Naive B cell (primary cell): Measurements from ENCODE around the gene RNF224. TPM values are rescaled to one million over a fixed set of nuclear protein-coding genes. Genes with fewer than 3 reads are reported as not detected.

ENCODE experiments used
- ATAC-seq, 2 donors: fragments of 150-1000 bp; cut with Tn5 transposase; 2 replicates each; pipeline ENCODE4 v1.10.0; 2021; ENCODE audit warnings: low read depth in 2 of 2, mild to moderate bottlenecking in 2 of 2, moderate library complexity in 2 of 2
- DNase-seq: peaks from one replicate; pipeline ENCODE4 v3.0.0; 2022
- H3K27ac Mint-ChIP-seq, 6 donors: one replicate each; pipeline ENCODE4 v1.8.0; 2020 to 2022; ENCODE audit warnings: mild to moderate bottlenecking in 6 of 6, mixed read lengths in 6 of 6, moderate library complexity in 5 of 6, inconsistent platforms in 2 of 6
- H3K27me3 Mint-ChIP-seq, 3 donors: one replicate each; pipeline ENCODE4 v1.8.0; 2021 to 2022; ENCODE audit warnings: mixed read lengths in 3 of 3, mild to moderate bottlenecking in 1 of 3
- H3K36me3 Mint-ChIP-seq, 2 donors: one replicate each; pipeline ENCODE4 v1.8.0; 2020 to 2022; ENCODE audit warnings: mixed read lengths in 2 of 2, inconsistent platforms in 1 of 2, mild to moderate bottlenecking in 1 of 2
- H3K4me1 Mint-ChIP-seq, 3 donors: one replicate each; pipeline ENCODE4 v1.8.0; 2020 to 2022; ENCODE audit warnings: mixed read lengths in 3 of 3, inconsistent platforms in 1 of 3, mild to moderate bottlenecking in 1 of 3, moderate library complexity in 1 of 3
- H3K4me3 Mint-ChIP-seq, 8 donors: one replicate each; pipeline ENCODE4 v1.8.0; 2020 to 2022; ENCODE audit warnings: mild to moderate bottlenecking in 8 of 8, mixed read lengths in 8 of 8, moderate library complexity in 8 of 8, inconsistent platforms in 2 of 8
- H3K9me3 Mint-ChIP-seq, 7 donors: one replicate each; pipeline ENCODE4 v1.8.0; 2020 to 2022; ENCODE audit warnings: mixed read lengths in 7 of 7, mild to moderate bottlenecking in 5 of 7, inconsistent platforms in 2 of 7, moderate library complexity in 1 of 7
- polyA plus RNA-seq, 6 donors: library from polyadenylated mRNA; unstranded; fragments of 300-500 nt; fragmentation: Illumina TruSeq; gene quantifications; one replicate each; pipeline ENCODE4 v1.2.3, GENCODE V29; 2021; ENCODE audit warnings: low read depth in 6 of 6

RNF224 gene
- polyA plus RNA-seq, 6 donors from 2014 or later: not detected

DNA sequence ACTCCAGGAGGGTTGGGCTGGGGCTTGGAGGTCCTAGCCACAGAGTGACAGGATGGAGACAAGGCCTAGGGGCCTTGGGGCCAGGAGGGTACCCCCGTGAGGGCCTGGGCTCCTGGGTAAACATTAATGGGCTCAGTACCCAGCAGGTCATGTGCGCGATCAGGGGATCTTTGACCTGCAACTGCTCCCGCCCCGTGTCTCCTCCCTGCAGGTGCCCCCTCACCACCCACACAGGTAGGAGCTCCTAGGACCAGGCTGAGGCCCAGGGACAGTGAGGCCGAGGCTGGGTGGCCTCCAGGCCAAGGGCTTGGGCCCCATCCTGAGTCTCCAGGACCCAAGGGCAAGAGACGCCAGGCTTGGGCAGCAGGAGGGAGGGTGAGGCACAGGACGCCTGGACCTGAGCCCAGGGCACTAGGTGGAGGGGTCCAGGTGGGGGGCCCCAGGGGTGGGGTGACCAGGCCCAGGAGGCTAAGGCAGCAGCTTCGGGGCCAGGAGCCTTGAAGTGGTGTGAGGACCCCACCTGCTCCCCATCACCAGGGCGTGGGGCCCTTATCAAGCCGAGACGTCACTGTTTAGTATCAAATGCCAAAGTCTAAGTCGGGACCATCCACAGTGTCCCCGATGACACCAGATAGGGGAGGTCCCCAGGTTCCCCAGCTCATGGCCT lies 3.5 kb downstream of the RNF224 start, which contains the start of gene SLC34A3:
Gene SLC34A3 (plus strand): TSS at position 197 of the 667 bp plus-strand sequence. CDS start 802 bp downstream, outside the sequence.
- Mint-ChIP-seq H3K27me3 (peaks cover 0 to 23% (median 8%) of the 10 kb centered on the region in 3 donors), H3K4me3 (no peak within 1 kb of the TSS), H3K27ac (peak within 1 kb of the TSS in 1 of 6 donors; percentile 81), H3K36me3 (no peaks in the 10 kb centered on the region), H3K4me1 (peaks cover 14 to 19% (median 14%) of the 10 kb centered on the region in 3 donors), H3K9me3 (peaks cover 0 to 2% (median 0%) of the 10 kb centered on the region in 7 donors)
- no peak for DNase-seq
- no peak for ATAC-seq

GRCh38 chr9:137231372-137232039 lies 4.2 kb downstream of the RNF224 start:
- Mint-ChIP-seq H3K36me3 (no peaks in the 10 kb centered on the region), H3K27ac (peak overlapping the region in 1 of 6 donors; percentile 81), H3K27me3 (peaks cover 0 to 23% (median 8%) of the 10 kb centered on the region in 3 donors), H3K4me3 (no peak overlapping the region), H3K9me3 (peaks cover 0 to 2% (median 0%) of the 10 kb centered on the region in 7 donors), H3K4me1 (peaks cover 14 to 19% (median 14%) of the 10 kb centered on the region in 3 donors)
- DNase-seq: no peak
- ATAC-seq: no peak

- H3K36me3 Mint-ChIP-seq: no peaks in the 10 kb centered on the region
- peaks cover 14 to 19% (median 14%) of the 10 kb centered on the region in 3 donors for H3K4me1 Mint-ChIP-seq
- peaks cover 0 to 23% (median 8%) of the 10 kb centered on the region in 3 donors for H3K27me3 Mint-ChIP-seq
- H3K27ac Mint-ChIP-seq: no peak overlapping the region
- DNase-seq: no peak
- H3K4me3 Mint-ChIP-seq: no peak overlapping the region
- no peak for ATAC-seq
- peaks cover 0 to 2% (median 0%) of the 10 kb centered on the region in 7 donors for H3K9me3 Mint-ChIP-seq
Observed at GRCh38 chr9:137232101-137232500, 4.8 kb downstream of the RNF224 start.

GRCh38 chr9:137232510-137232909 lies 5.2 kb downstream of the RNF224 start:
- H3K27me3 Mint-ChIP-seq: peaks cover 0 to 21% (median 5%) of the 10 kb centered on the region in 3 donors
- peaks cover 13 to 16% (median 15%) of the 10 kb centered on the region in 3 donors for H3K4me1 Mint-ChIP-seq
- DNase-seq (no peak), ATAC-seq (no peak)
- no peak overlapping the region for H3K27ac Mint-ChIP-seq
- H3K4me3 Mint-ChIP-seq: no peak overlapping the region
- peaks cover 0 to 1% (median 0%) of the 10 kb centered on the region in 7 donors for H3K9me3 Mint-ChIP-seq
- H3K36me3 Mint-ChIP-seq: no peaks in the 10 kb centered on the region

DNA sequence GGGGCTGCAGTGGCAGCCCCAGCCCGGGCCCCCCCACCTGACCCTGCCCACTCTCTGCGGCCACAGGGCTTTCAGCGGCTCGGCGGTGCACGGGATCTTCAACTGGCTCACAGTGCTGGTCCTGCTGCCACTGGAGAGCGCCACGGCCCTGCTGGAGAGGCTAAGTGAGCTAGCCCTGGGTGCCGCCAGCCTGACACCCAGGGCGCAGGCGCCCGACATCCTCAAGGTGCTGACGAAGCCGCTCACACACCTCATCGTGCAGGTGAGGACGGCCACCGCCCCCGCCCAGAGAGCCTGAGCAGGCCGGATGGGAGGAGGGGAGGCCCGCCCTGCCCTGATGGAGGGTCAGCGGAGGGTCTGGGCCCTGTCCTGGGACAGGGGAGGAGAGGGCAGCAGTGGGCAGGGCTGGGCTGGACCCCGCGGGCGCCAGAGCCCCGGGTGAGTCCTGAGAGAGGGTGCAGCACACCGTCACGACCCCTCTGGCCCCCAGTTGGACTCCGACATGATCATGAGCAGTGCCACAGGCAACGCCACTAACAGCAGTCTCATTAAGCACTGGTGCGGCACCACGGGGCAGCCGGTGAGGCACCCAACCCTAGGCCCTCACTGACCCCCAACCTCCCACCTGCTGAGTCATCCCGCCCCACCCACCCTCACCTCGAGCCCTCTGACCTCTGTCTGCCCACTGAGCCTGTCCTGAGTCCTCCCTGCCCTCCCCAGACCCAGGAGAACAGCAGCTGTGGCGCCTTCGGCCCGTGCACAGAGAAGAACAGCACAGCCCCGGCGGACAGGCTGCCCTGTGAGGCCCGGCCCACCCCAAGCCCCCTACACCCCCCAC lies 6.1 kb downstream of the RNF224 start:
- no peaks in the 10 kb centered on the region for H3K9me3 Mint-ChIP-seq
- no peaks in the 10 kb centered on the region for H3K36me3 Mint-ChIP-seq
- ATAC-seq: no peak

GRCh38 chr9:137234055-137234697 lies 6.9 kb downstream of the RNF224 start:
- ATAC-seq (no peak), DNase-seq (no peak)
- H3K4me1 Mint-ChIP-seq: peaks cover 12 to 20% (median 16%) of the 10 kb centered on the region in 3 donors
- H3K4me3 Mint-ChIP-seq: peak overlapping the region in 1 of 8 donors; percentile 66
- no peak overlapping the region for H3K27ac Mint-ChIP-seq
- H3K36me3 Mint-ChIP-seq: no peaks in the 10 kb centered on the region
- no peaks in the 10 kb centered on the region for H3K9me3 Mint-ChIP-seq
- H3K27me3 Mint-ChIP-seq: peaks cover 0 to 13% (median 0%) of the 10 kb centered on the region in 3 donors

More for the DNA sequence above, 6.1 kb downstream of the RNF224 start:
- Mint-ChIP-seq H3K27me3 (peaks cover 0 to 17% (median 0%) of the 10 kb centered on the region in 3 donors), H3K4me1 (peaks cover 11 to 17% (median 12%) of the 10 kb centered on the region in 3 donors), H3K27ac (no peak overlapping the region), H3K4me3 (no peak overlapping the region)
- no peak for DNase-seq

DNA sequence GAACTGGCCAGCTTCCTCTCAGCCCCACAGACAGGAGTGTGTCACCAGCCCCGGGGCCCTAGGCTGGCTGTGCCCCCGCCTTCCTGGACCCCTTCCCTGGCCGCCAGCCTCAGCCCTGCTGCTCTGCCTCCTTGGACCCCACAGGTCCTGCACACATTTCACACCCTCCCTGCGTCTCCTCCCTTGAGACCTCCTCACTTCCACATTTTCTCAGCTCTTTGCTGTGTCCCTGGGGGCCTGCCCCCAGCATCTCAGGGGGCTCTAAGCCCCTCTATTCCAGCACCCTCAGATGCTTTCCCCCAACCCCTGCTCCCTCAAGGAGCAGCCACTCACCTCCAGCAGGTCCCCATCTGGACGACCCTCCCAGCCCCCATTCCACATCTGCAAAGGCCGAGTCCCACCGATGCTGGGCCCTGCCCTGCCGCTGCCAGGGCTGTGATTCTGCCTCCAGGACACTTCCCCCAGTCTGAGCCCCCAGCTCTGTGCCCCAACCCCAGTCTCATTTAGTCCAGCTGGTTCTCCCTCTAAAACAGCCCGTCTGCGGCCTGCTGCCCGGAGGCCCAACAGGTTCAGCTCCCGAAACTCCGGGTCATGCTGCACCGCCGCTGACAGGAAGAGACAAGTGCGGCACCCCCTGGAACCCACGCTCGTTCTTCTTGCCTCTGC lies 7.6 kb downstream of the RNF224 start:
- Mint-ChIP-seq H3K4me3 (peak overlapping the region in 6 of 8 donors; percentile 13 to 79 (median 42)), H3K36me3 (no peaks in the 10 kb centered on the region), H3K27me3 (peaks cover 0 to 8% (median 0%) of the 10 kb centered on the region in 3 donors), H3K27ac (peak overlapping the region in 3 of 6 donors; percentile 59 to 87 (median 60)), H3K4me1 (peaks cover 12 to 21% (median 20%) of the 10 kb centered on the region in 3 donors), H3K9me3 (no peaks in the 10 kb centered on the region)
- DNase-seq: no peak
- peak in 1 of 2 donors; percentile 28 for ATAC-seq

GRCh38 chr9:137235424-137236237 lies 8.3 kb downstream of the RNF224 start:
- H3K4me1 Mint-ChIP-seq: peaks cover 12 to 22% (median 20%) of the 10 kb centered on the region in 3 donors
- H3K27me3 Mint-ChIP-seq: peaks cover 0 to 8% (median 0%) of the 10 kb centered on the region in 3 donors
- ATAC-seq (no peak), DNase-seq (no peak)
- no peaks in the 10 kb centered on the region for H3K36me3 Mint-ChIP-seq
- peak overlapping the region in 1 of 8 donors; percentile 66 for H3K4me3 Mint-ChIP-seq
- no peaks in the 10 kb centered on the region for H3K9me3 Mint-ChIP-seq
- peak overlapping the region in 3 of 6 donors; percentile 59 to 87 (median 60) for H3K27ac Mint-ChIP-seq

DNA sequence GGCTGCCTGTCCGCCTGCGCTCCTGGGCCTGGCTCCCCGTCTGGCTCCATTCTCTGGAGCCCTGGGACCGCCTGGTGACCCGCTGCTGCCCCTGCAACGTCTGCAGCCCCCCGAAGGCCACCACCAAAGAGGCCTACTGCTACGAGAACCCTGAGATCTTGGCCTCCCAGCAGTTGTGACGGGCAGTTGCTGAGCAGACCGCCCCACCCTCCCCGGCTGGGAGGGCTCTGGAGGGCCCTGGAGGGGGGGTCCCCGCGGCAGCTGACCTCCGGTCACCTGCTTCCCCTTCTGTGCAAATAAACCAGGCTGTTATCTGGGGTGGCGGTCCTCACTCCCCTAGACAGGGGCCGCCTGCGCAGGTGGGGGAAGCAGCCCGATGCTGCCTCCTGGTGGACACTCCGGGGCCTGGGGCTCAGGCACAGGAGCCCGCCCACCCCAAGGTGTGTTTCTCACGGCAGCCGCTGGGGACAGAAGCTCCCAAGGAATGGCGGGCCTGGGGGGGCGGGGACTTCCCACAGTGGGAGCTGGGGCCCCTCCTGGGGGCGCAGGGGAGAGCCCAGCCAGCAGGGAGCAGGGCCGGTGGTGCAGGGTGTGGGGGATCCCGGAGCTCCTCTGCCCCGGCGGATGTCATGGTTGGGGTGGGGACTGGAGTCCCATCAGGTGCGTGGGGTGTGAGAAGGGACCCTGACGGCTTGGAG lies 9.1 kb downstream of the RNF224 start:
- peaks cover 0 to 8% (median 0%) of the 10 kb centered on the region in 3 donors for H3K27me3 Mint-ChIP-seq
- H3K36me3 Mint-ChIP-seq: peaks cover 0 to 6% of the 10 kb centered on the region in 2 donors
- H3K27ac Mint-ChIP-seq: peak overlapping the region in 3 of 6 donors; percentile 21 to 87 (median 57)
- peak overlapping the region in 6 of 8 donors; percentile 9 to 45 (median 25) for H3K4me3 Mint-ChIP-seq
- ATAC-seq (peak; percentile 32 to 35), DNase-seq (peak; percentile 91)
- peaks cover 12 to 25% (median 24%) of the 10 kb centered on the region in 3 donors for H3K4me1 Mint-ChIP-seq
- no peaks in the 10 kb centered on the region for H3K9me3 Mint-ChIP-seq

DNA sequence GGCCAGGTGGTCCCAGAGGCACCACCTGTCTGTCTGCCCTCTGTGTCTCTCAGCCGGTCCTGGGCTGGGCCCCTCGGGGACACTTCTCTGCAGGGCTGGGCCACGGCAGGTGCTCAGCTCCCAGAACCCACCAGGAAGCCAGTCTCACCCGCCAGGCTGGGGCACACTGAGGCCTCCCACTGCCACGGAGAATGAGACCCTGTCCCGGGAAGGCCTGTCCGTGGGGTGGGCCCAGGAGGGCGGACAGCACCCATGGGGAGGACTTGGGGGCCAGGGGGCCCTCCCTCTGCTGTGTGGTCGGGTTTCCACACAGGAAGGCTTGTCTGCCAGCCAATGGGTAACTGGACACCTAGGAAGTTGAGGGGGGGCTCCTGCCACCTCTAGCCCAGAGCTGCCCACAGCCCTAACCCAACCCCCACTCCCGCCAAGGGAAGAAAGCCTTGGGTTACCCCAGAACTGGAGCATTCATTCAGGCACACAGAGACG lies 9.7 kb downstream of the RNF224 start:
- Mint-ChIP-seq H3K27me3 (peaks cover 0 to 8% (median 0%) of the 10 kb centered on the region in 3 donors), H3K27ac (peak overlapping the region in 2 of 6 donors; percentile 57 to 87), H3K36me3 (peaks cover 0 to 6% of the 10 kb centered on the region in 2 donors)

More for the DNA sequence above, 9.7 kb downstream of the RNF224 start:
- peak overlapping the region in 4 of 8 donors; percentile 23 to 45 (median 36) for H3K4me3 Mint-ChIP-seq
- DNase-seq (no peak), ATAC-seq (no peak)
- no peaks in the 10 kb centered on the region for H3K9me3 Mint-ChIP-seq
- H3K4me1 Mint-ChIP-seq: peaks cover 12 to 25% (median 24%) of the 10 kb centered on the region in 3 donors
